Stomach (tissue), 9 donors: ENCODE measurements around the gene LAMTOR4. TPM values are rescaled to one million over a fixed set of nuclear protein-coding genes. Genes with fewer than 3 reads are reported as not detected.

Experiments used
- DNase-seq, 2 donors: peaks; one replicate each; pipeline versions ENCODE4 v3.0.0 to v3.0.0-alpha.2; 2013 to 2019
- H3K27ac ChIP-seq, 5 donors: fragments of 200-600 bp in 4 of 5; sonication (generic) in 4 of 5; one replicate each; pipeline ENCODE4 v1.5.1; 2013 to 2019; ENCODE audit warnings: mild to moderate bottlenecking in 1 of 5, moderate library complexity in 1 of 5
- H3K27me3 ChIP-seq, 3 donors: fragments of 200-600 bp; sonication (generic); one replicate each; pipeline ENCODE4 v1.5.1; 2017 to 2019; ENCODE audit warnings: mixed run types in 1 of 3
- H3K36me3 ChIP-seq, 4 donors: fragments of 200-600 bp; sonication (generic); 1 replicate in 3 of 4; 2 replicates in 1 of 4; pipeline ENCODE4 v1.5.1; 2016 to 2019
- H3K4me1 ChIP-seq, 4 donors: fragments of 200-600 bp; sonication (generic); one replicate each; pipeline ENCODE4 v1.5.1; 2016 to 2019
- H3K4me3 ChIP-seq, 4 donors: fragments of 200-600 bp; sonication (generic) in 3 of 4; one replicate each; pipeline ENCODE4 v1.5.1; 2016 to 2019; ENCODE audit warnings: mild to moderate bottlenecking in 1 of 4
- H3K9me3 ChIP-seq, 4 donors: fragments of 200-600 bp; sonication (generic); one replicate each; pipeline ENCODE4 v1.5.1; 2016 to 2019
- CTCF ChIP-seq, 7 experiments: fragments of 450-650 bp in 4 of 7; fragments of 200-600 bp in 3 of 7; sonication (generic) in 3 of 7; IDR thresholded peaks; one replicate each; pipeline ENCODE4 v1.5.1; 2016 to 2019; ENCODE audit warnings: antibody characterized with exemption in 7 of 7, control low read depth in 2 of 7, mild to moderate bottlenecking in 1 of 7
- EP300 ChIP-seq: sonication (generic); formaldehyde crosslinking; IDR thresholded peaks from one replicate; pipeline ENCODE4 v1.6.1; 2017; ENCODE audit warnings: antibody characterized with exemption
- POLR2A ChIP-seq, 4 donors: fragments of 450-650 bp; IDR thresholded peaks; one replicate each; pipeline ENCODE4 v1.6.1; 2016; ENCODE audit warnings: antibody characterized with exemption in 4 of 4, control low read depth in 2 of 4, mild to moderate bottlenecking in 1 of 4, moderate library complexity in 1 of 4
- POLR2AphosphoS5 ChIP-seq, 3 donors: sonication (generic); formaldehyde crosslinking; IDR thresholded peaks; one replicate each; pipeline ENCODE4 v1.6.1; 2016; ENCODE audit warnings: antibody characterized with exemption in 3 of 3
- WGBS, 5 donors: extraction: QIAGEN DNeasy Blood & Tissue Kit in 3 of 5; methylation state at CpG; one replicate each; pipeline versions ENCODE4 v1.1.5 to v1.1.7; 2013 to 2018; 5-methylcytosine and 5-hydroxymethylcytosine counted together
- intact Hi-C: fragments of 100-400 bp; cut with DNase I; formaldehyde crosslinking; loops from one replicate; pipeline ENCODE4 v1.15.1; 2023; ENCODE audit warnings: low total_unique reads
- polyA plus RNA-seq, 3 donors: library from polyadenylated mRNA; stranded (reverse); fragments of 200-250 nt; gene quantifications; one replicate each; pipeline ENCODE4 v1.2.3, GENCODE V29; 2013
- total RNA-seq, 5 donors: library from RNA; depleted of rRNA; stranded (reverse); fragments of >200 nt; gene quantifications; one replicate each; pipeline versions ENCODE4 v1.1.0 to v1.2.3, GENCODE V29; 2014 to 2016
- donor health status: healthy with polysubstance abuse.
- donor health status: Bipolar disorder and iron deficiency.
- donor health status: healthy.

Gene LAMTOR4
- total and polyA plus RNA-seq, 8 donors: 26.3 to 889 (median 274) TPM

- TF ChIP-seq CTCF (IDR thresholded peaks at IDR 0.05) (no peak), POLR2AphosphoS5 (IDR thresholded peaks at IDR 0.05) (no peak), POLR2A (IDR thresholded peaks at IDR 0.05) (no peak), EP300 (no peak)
- H3K4me1 ChIP-seq: peaks cover 41 to 59% (median 48%) of the 10 kb centered on the region in 4 donors
- intact Hi-C loops: no loop called here
- no peaks in the 10 kb centered on the region for H3K27me3 ChIP-seq
- no peak for DNase-seq
- peak overlapping the region in 2 of 5 donors; percentile 99 for H3K27ac ChIP-seq
- H3K9me3 ChIP-seq: no peaks in the 10 kb centered on the region
- WGBS, 5 donors: 69 to 85% (median 75%) methylated on average over 4 of the region's 4 CpGs
- H3K4me3 ChIP-seq: no peak overlapping the region
- peaks cover 0 to 16% (median 0%) of the 10 kb centered on the region in 4 donors for H3K36me3 ChIP-seq
Measured at GRCh38 chr7:100124301-100125230, 24.2 kb upstream of the LAMTOR4 start.

DNA sequence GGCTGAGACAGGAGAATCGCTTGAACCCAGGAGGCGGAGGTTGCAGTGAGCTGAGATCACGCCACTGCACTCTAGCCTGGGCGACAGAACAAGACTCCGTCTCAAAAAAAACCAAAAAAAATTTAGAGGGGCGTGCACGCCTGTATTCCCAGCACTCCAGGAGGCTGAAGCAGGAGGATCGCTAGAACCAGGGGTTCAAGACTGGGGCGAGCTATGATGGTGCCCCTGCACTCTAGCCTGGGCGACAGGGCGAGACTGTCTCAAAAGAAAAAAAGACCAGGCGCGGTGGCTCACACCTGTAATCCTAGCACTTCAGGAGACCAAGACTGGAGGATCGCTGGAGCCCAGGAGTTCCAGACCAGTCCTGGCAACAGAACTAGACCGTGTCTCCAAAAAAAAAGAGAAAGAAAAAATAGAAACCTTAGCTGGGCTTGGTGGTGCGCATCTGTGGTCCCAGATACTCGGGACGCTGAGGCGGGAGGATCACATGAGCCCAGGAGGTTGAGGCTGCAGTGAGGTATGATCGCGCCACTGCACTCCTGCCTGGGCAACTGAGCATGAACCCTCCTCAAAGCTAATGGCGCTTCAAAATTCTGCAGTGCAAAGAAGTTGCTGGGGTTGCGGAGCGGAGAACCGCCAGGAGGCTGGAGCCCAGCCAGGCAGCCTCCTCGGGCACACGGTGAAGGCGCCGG is 22.3 kb upstream of the LAMTOR4 start:
- H3K4me3 ChIP-seq: peak overlapping the region; percentile 79 to 94 (median 91)
- H3K27me3 ChIP-seq: no peaks in the 10 kb centered on the region
- peak overlapping the region; percentile 97 to 99 (median 99) for H3K27ac ChIP-seq
- no peak for TF ChIP-seq POLR2AphosphoS5 (IDR thresholded peaks at IDR 0.05)
- TF ChIP-seq CTCF (IDR thresholded peaks at IDR 0.05): peak in 1 of 7 experiments; percentile 10
- no peak for TF ChIP-seq EP300
- no peak for TF ChIP-seq POLR2A (IDR thresholded peaks at IDR 0.05)
- DNase-seq: no peak
- peaks cover 39 to 60% (median 47%) of the 10 kb centered on the region in 4 donors for H3K4me1 ChIP-seq
- H3K36me3 ChIP-seq: peaks cover 0 to 16% (median 0%) of the 10 kb centered on the region in 4 donors
- intact Hi-C loops: no loop called here
- H3K9me3 ChIP-seq: no peaks in the 10 kb centered on the region
- 7 to 14% (median 10%) methylated on average over 22 to 29 of the region's 29 CpGs for WGBS, 5 donors

DNA sequence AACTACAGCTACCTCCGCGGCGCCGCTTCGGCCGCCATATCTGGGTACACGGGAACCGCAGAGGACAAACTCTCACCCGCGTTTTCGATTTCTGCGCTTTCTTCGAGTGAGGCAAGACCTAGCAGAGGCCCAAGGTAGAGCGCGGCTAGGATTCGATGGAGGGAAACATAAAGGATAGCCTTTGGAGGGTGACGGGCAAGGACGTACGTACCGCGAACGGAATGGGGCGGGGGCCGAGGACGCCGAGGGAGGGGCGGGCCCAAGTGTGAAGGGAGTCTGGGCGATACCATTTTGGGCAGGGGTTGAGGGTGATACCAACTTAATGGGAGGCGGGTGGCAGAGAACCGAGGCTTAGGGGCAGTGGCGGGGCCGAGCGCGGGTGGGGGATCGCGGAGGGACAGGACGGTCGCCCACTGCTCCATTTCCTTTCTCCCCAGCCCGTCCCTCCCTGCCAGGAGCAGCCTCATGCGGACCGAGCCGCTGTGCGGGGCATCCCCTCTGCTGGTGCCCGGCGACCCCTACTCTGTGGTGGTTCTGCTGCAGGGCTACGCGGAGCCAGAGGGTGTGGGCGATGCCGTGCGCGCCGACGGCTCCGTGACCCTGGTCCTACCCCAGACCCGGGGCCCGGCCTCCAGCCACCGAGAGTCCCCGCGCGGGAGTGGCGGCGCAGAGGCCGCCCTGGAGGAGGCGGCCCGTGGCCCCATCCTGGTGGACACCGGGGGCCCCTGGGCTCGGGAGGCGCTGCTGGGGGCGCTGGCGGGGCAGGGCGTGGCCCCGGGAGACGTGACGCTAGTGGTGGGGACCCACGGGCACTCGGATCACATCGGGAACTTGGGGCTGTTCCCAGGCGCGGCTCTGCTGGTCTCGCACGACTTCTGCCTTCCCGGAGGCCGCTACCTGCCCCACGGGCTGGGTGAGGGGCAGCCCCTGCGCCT is 21.5 kb upstream of the LAMTOR4 start, which contains the start of gene MBLAC1:
TSS of gene MBLAC1 (plus strand) at position 37 of the 935 bp plus-strand sequence. CDS start at position 466, 429 bp downstream.
- TF ChIP-seq CTCF (IDR thresholded peaks at IDR 0.05): peak in 1 of 7 experiments; percentile 6
- TF ChIP-seq EP300: no peak
- TF ChIP-seq POLR2AphosphoS5 (IDR thresholded peaks at IDR 0.05): peak in 2 of 3 donors; percentile 78 to 83
- Histone ChIP-seq H3K4me1 (peaks cover 41 to 59% (median 49%) of the 10 kb centered on the region in 4 donors), H3K36me3 (peaks cover 0 to 16% (median 0%) of the 10 kb centered on the region in 4 donors), H3K4me3 (peak within 1 kb of the TSS; percentile 79 to 94 (median 91)), H3K27me3 (no peaks in the 10 kb centered on the region), H3K27ac (peak within 1 kb of the TSS; percentile 97 to 99 (median 99)), H3K9me3 (no peaks in the 10 kb centered on the region)
- peak; percentile 90 to 97 for DNase-seq
- WGBS, 5 donors: 0 to 1% (median 0%) methylated on average over 39 to 85 of the region's 85 CpGs
- intact Hi-C loops: no loop called here
